ENCODE data around the gene TTN.
A peak's percentile ranks its signal among the peaks of the same experiment; 100 is the strongest.

GRCh38 chr2:178804791-178805190 is 2.4 kb downstream of the TTN start:
- no peak for TF ChIP-seq POLR2AphosphoS5 (IDR thresholded peaks at IDR 0.05)
- TF ChIP-seq, protein P1, sequence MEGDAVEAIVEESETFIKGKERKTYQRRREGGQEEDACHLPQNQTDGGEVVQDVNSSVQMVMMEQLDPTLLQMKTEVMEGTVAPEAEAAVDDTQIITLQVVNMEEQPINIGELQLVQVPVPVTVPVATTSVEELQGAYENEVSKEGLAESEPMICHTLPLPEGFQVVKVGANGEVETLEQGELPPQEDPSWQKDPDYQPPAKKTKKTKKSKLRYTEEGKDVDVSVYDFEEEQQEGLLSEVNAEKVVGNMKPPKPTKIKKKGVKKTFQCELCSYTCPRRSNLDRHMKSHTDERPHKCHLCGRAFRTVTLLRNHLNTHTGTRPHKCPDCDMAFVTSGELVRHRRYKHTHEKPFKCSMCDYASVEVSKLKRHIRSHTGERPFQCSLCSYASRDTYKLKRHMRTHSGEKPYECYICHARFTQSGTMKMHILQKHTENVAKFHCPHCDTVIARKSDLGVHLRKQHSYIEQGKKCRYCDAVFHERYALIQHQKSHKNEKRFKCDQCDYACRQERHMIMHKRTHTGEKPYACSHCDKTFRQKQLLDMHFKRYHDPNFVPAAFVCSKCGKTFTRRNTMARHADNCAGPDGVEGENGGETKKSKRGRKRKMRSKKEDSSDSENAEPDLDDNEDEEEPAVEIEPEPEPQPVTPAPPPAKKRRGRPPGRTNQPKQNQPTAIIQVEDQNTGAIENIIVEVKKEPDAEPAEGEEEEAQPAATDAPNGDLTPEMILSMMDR (IDR thresholded peaks at IDR 0.05), result peak; percentile 31 to 58 (median 48)
- no peak for TF ChIP-seq POLR2A (IDR thresholded peaks at IDR 0.05)

Measured in upper lobe of left lung (tissue), 4 donors.